ENCODE data around the gene NLRP7. TPM values are rescaled to one million over a fixed set of nuclear protein-coding genes. Genes with fewer than 3 reads are reported as not detected.
"Not testable (repeated sequence)": the region's sequence is repeated elsewhere in the genome, so short reads cannot be mapped to it uniquely, and the experiment has no call there.

The NLRP7 gene
- total RNA-seq, 4 donors from 2014 or later: not detected

- ATAC-seq (ENCODE audit: low FRiP score) (no peak), DNase-seq (ENCODE audit: low spot score) (no peak)
- TF ChIP-seq, protein P1, sequence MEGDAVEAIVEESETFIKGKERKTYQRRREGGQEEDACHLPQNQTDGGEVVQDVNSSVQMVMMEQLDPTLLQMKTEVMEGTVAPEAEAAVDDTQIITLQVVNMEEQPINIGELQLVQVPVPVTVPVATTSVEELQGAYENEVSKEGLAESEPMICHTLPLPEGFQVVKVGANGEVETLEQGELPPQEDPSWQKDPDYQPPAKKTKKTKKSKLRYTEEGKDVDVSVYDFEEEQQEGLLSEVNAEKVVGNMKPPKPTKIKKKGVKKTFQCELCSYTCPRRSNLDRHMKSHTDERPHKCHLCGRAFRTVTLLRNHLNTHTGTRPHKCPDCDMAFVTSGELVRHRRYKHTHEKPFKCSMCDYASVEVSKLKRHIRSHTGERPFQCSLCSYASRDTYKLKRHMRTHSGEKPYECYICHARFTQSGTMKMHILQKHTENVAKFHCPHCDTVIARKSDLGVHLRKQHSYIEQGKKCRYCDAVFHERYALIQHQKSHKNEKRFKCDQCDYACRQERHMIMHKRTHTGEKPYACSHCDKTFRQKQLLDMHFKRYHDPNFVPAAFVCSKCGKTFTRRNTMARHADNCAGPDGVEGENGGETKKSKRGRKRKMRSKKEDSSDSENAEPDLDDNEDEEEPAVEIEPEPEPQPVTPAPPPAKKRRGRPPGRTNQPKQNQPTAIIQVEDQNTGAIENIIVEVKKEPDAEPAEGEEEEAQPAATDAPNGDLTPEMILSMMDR (IDR thresholded peaks at IDR 0.05): no peak
These were observed 19.0 kb downstream of the NLRP7 start for GRCh38 chr19:54928299-54928698.

- TF ChIP-seq, protein P1 (IDR thresholded peaks at IDR 0.05): no peak
- ATAC-seq (ENCODE audit: low FRiP score) (no peak), DNase-seq (ENCODE audit: low spot score) (no peak)
These were observed 24.1 kb downstream of the NLRP7 start for GRCh38 chr19:54923276-54923675.

DNA sequence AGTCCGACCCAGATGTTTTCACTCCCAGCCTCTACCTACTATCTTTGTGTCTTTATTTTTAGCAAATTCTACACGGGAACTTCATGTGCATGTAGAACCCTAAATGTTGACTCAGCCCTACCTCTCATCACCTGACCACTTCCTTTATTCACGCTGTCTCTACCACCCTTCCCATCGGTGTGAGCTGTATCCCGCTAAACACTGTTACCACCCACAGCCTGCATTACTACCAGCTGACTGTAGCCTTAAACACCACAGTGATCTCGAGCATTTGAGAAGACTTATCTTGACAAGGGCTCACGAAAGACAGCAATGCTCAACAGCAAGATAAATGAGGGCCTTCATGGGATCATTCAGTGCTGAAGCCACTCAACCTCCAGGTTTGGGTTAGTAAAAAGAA, 26.2 kb downstream of the NLRP7 start:
- DNase-seq (ENCODE audit: low spot score) (no peak), ATAC-seq (ENCODE audit: low FRiP score) (no peak)
- TF ChIP-seq, protein P1 (IDR thresholded peaks at IDR 0.05): no peak

DNA sequence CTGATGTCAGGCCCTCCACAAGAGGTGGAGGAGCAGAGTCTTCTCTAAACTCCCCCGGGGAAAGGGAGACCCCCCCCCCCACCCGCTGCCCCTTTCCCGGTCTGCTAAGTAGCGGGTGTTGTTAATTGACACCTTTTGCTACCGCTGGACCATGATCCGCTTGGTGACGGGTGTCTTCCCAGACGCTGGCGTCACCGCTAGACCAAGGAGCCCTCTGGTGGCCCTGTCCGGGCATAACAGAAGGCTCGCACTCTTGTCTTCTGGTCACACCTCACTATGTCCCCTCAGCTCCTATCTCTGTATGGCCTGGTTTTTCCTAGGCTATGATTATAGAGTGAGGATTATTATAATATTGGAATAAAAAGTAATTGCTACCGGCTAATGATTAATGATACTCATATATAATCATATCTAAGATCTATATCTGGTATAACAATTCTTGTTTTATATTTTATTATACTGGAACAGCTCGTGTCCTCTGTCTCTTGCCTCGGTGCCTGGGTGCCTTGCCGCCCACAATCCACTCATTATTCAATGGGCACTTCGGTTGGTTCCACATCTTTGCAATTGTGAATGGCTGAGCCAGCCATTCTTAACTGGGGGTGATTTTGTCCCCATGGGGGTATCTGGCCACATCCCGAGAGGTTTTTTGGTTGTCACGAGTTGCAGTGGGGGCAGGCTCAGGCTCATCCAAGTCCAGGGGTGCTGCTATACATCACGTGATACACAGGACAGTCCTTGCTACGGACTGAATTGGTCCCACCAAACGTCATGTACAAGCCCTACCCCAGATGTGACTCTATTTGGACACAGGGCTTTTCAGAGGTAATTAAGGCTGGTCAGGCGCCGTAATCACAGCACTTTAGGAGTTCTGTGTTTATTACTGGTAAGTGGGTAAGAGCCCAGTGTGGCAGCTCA, 27.4 kb downstream of the NLRP7 start:
- not testable (repeated sequence) for DNase-seq (ENCODE audit: low spot score); ATAC-seq (ENCODE audit: low FRiP score)

GRCh38 chr19:54918499-54918898, 28.8 kb downstream of the NLRP7 start:
- no peak for DNase-seq (ENCODE audit: low spot score)
- TF ChIP-seq, protein P1 (IDR thresholded peaks at IDR 0.05): no peak
- no peak for ATAC-seq (ENCODE audit: low FRiP score)

DNA sequence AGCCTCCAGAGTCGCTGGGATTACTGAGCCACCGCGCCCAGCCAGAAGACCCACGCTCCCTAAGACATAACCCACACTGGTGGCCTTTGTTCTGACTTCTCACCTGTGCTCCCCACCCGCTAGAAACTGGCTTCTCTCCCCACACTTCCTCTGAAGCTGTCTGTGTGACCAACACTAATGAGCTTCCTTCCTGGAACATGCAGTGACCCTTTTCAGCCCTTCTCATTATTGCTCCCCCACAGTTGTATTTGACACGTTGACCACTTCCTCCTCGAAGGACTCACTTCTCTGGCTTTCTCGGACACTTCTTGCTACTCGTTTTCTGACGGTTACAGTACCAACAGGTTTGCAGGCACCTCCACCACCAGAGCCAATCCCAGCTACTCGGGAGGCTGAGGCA, 30.5 kb downstream of the NLRP7 start:
- TF ChIP-seq, protein P1 (IDR thresholded peaks at IDR 0.05): no peak
- DNase-seq (ENCODE audit: low spot score) (no peak), ATAC-seq (ENCODE audit: low FRiP score) (no peak)

GRCh38 chr19:54907899-54908298, 39.4 kb downstream of the NLRP7 start:
- not testable (repeated sequence) for ATAC-seq (ENCODE audit: low FRiP score); DNase-seq (ENCODE audit: low spot score)

DNA sequence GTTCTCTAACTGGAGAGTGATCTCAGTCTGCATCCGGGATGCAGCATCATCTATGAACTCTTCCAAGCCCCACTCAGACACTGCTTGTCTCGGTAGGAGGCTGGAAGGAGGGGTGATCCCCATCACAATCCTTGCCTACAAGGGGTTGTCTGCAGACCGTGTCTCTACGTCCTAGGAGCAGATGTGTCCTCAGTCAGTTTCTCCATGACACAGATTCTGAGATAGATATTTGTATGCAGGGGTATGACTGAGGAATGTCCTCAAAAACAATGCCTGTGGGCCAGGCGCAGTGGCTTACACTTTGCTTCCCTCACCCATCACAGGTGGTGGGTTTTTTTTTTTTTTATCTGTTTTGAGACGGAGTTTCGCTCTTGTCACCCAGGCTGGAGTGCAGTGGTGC, 40.5 kb downstream of the NLRP7 start:
- ATAC-seq (ENCODE audit: low FRiP score) (no peak), DNase-seq (ENCODE audit: low spot score) (no peak)
- TF ChIP-seq, protein P1 (IDR thresholded peaks at IDR 0.05): no peak
